ENCODE data around the gene HPRT1. TPM values are rescaled to one million over a fixed set of nuclear protein-coding genes. Genes with fewer than 3 reads are reported as not detected.

Gene HPRT1
- polyA plus RNA-seq, 1 donor (not counting 4 experiments of a cell fraction or from before 2014, with no cell fraction given) = 48.1 TPM

- peaks cover 0 to 5% of the 10 kb centered on the region in 2 experiments for H3K36me3 ChIP-seq (ENCODE audit: control insufficient read depth in 2 of 2, extremely low read depth in 1 of 2, insufficient read depth in 2 of 2, low read length in 2 of 2)
- H3K9me1 ChIP-seq (ENCODE audit: control insufficient read depth, extremely low read depth, insufficient read depth, low read length) = no peaks in the 10 kb centered on the region
- no peak overlapping the region for H2AFZ ChIP-seq (ENCODE audit: control insufficient read depth, low read length)
- no peak for DNase-seq (ENCODE audit: low read depth, low spot score)
- H3K4me3 ChIP-seq (ENCODE audit: control insufficient read depth in 2 of 3, extremely low read depth in 1 of 3, insufficient read depth in 2 of 3, low read depth in 1 of 3, low read length in 3 of 3) = no peak overlapping the region
- FAIRE-seq = no peak
- H3K79me2 ChIP-seq (ENCODE audit: control insufficient read depth, insufficient read depth, low read length) = no peaks in the 10 kb centered on the region
- H3K4me1 ChIP-seq (ENCODE audit: control insufficient read depth, extremely low read depth, insufficient read depth, low read length) = no peaks in the 10 kb centered on the region
- H3K27me3 ChIP-seq (ENCODE audit: control insufficient read depth, extremely low read depth, insufficient read depth, low read length) = no peaks in the 10 kb centered on the region
- H3K27ac ChIP-seq (ENCODE audit: control insufficient read depth, insufficient read depth, low read length) = no peak overlapping the region
- dilution Hi-C loops (cut with MboI; ENCODE audit: extremely low pct_ligation_motif_present, low sequenced_read_pairs) = no loop called here
- H3K9ac ChIP-seq (ENCODE audit: control insufficient read depth, extremely low read depth, insufficient read depth, low read length) = no peak overlapping the region
- no peak overlapping the region for H3K4me2 ChIP-seq (ENCODE audit: control insufficient read depth, extremely low read depth, insufficient read depth, low read depth, low read length)
- H4K20me1 ChIP-seq (ENCODE audit: control insufficient read depth, extremely low read depth, insufficient read depth, low read length) = no peaks in the 10 kb centered on the region
- no peak for TF ChIP-seq EZH2 (IDR thresholded peaks at IDR 0.05; ENCODE audit: low read length)
- no peak for TF ChIP-seq CTCF (optimal IDR thresholded peaks at IDR 0.05 in 1 of 3, IDR thresholded peaks at IDR 0.05 in 1 of 3, conservative IDR thresholded peaks at IDR 0.05 in 1 of 3; ENCODE audit: extremely low read depth in 1 of 3, insufficient read depth in 2 of 3, low read length in 3 of 3)
- no peaks in the 10 kb centered on the region for H3K9me3 ChIP-seq (ENCODE audit: control insufficient read depth, low read depth, low read length)
Observed at GRCh38 chrX:134418317-134419113, 41.5 kb upstream of the HPRT1 start.

GRCh38 chrX:134419784-134420183, 40.2 kb upstream of the HPRT1 start:
- H2AFZ ChIP-seq (ENCODE audit: control insufficient read depth, low read length) = no peak overlapping the region
- H3K4me3 ChIP-seq (ENCODE audit: control insufficient read depth in 2 of 3, extremely low read depth in 1 of 3, insufficient read depth in 2 of 3, low read depth in 1 of 3, low read length in 3 of 3) = no peak overlapping the region
- H3K9me1 ChIP-seq (ENCODE audit: control insufficient read depth, extremely low read depth, insufficient read depth, low read length) = no peaks in the 10 kb centered on the region
- FAIRE-seq (no peak), DNase-seq (ENCODE audit: low read depth, low spot score) (no peak)
- dilution Hi-C loops (cut with MboI; ENCODE audit: extremely low pct_ligation_motif_present, low sequenced_read_pairs) = no loop called here
- H3K27me3 ChIP-seq (ENCODE audit: control insufficient read depth, extremely low read depth, insufficient read depth, low read length) = no peaks in the 10 kb centered on the region
- TF ChIP-seq EZH2 (IDR thresholded peaks at IDR 0.05; ENCODE audit: low read length) = no peak
- no peak for TF ChIP-seq CTCF (optimal IDR thresholded peaks at IDR 0.05 in 1 of 3, IDR thresholded peaks at IDR 0.05 in 1 of 3, conservative IDR thresholded peaks at IDR 0.05 in 1 of 3; ENCODE audit: extremely low read depth in 1 of 3, insufficient read depth in 2 of 3, low read length in 3 of 3)
- H3K9ac ChIP-seq (ENCODE audit: control insufficient read depth, extremely low read depth, insufficient read depth, low read length) = no peak overlapping the region
- no peak overlapping the region for H3K4me2 ChIP-seq (ENCODE audit: control insufficient read depth, extremely low read depth, insufficient read depth, low read depth, low read length)
- H3K79me2 ChIP-seq (ENCODE audit: control insufficient read depth, insufficient read depth, low read length) = no peaks in the 10 kb centered on the region
- H3K4me1 ChIP-seq (ENCODE audit: control insufficient read depth, extremely low read depth, insufficient read depth, low read length) = no peaks in the 10 kb centered on the region
- H4K20me1 ChIP-seq (ENCODE audit: control insufficient read depth, extremely low read depth, insufficient read depth, low read length) = no peaks in the 10 kb centered on the region
- H3K27ac ChIP-seq (ENCODE audit: control insufficient read depth, insufficient read depth, low read length) = no peak overlapping the region
- H3K36me3 ChIP-seq (ENCODE audit: control insufficient read depth in 2 of 2, extremely low read depth in 1 of 2, insufficient read depth in 2 of 2, low read length in 2 of 2) = peaks cover 0 to 5% of the 10 kb centered on the region in 2 experiments
- no peaks in the 10 kb centered on the region for H3K9me3 ChIP-seq (ENCODE audit: control insufficient read depth, low read depth, low read length)
